ENCODE measurements around the gene EPS8L3.

DNA sequence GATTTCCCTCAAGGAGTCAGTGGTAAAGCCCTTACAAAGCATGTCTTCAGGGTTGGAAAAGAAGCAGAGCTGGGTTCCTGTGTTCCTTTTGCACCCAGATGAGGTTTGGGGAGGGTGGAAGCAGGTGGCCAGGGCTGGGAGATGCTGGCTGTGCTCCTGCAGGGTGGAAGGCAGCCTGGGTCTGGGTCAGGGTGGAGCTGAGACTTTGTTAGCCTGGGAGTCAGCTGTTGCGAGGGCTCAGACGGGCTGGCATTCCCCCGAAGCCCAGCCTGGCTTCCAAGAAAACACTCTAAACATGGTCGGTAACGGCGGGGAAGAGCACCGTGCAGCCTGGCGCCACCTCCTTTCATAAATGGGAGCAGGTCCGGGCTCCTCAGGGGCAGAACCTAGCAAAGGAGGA, 43.7 kb upstream of the EPS8L3 start:
- TF ChIP-seq ATF7 (IDR thresholded peaks at IDR 0.05; ENCODE audit: low read depth), result no peak
- no peak for TF ChIP-seq EZH2 (IDR thresholded peaks at IDR 0.05; ENCODE audit: borderline replicate concordance, control insufficient read depth, low read depth, low read length)
- TF ChIP-seq ATF2 (IDR thresholded peaks at IDR 0.05; ENCODE audit: low read length), result no peak
- TF ChIP-seq ESRRA (IDR thresholded peaks at IDR 0.05; ENCODE audit: low read length), result no peak
- TF ChIP-seq RBBP5 (conservative IDR thresholded peaks at IDR 0.05), result no peak
- no peak for TF ChIP-seq FOXM1 (IDR thresholded peaks at IDR 0.05; ENCODE audit: low read depth, low read length)
- TF ChIP-seq ATF3 (IDR thresholded peaks at IDR 0.05; ENCODE audit: borderline replicate concordance, extremely low read depth, low read depth, low read length), result no peak
- TF ChIP-seq YY1 (IDR thresholded peaks at IDR 0.05; ENCODE audit: low read depth, low read length), result no peak
- TF ChIP-seq SKIL (IDR thresholded peaks at IDR 0.05; ENCODE audit: low read depth, poor library complexity, severe bottlenecking), result no peak

All from GM12878 (cell line).